Muscle of arm (tissue), 12 donors: ENCODE results near the gene KRTAP9-1. TPM values are rescaled to one million over a fixed set of nuclear protein-coding genes. Genes with fewer than 3 reads are reported as not detected.

ENCODE experiments used
- polyA plus RNA-seq, 12 donors: library from polyadenylated mRNA; unstranded; fragments of 120-200 nt; gene quantifications; one replicate each; pipeline ENCODE4 v1.2.1, GENCODE V29; 2013; ENCODE audit not compliant: insufficient read length in 12 of 12

KRTAP9-1 gene
- polyA plus RNA-seq, 12 donors: not detected

Other genes with a start within 250 kb of the KRTAP9-1 start
- gene KRT39, start 222.9 kb upstream of the KRTAP9-1 start, polyA plus RNA-seq: 10 to 100 TPM in 1 of 12 donors, 1 to 10 TPM in 9, not detected in 2; 2.3 to 12.3 (median 6.3) TPM
- gene KRT40, start 205.6 kb upstream of the KRTAP9-1 start, polyA plus RNA-seq: 10 to 100 TPM in 5 of 12 donors, 1 to 10 TPM in 5, not detected in 2; 3.1 to 16.4 (median 11.0) TPM
- not detected for gene KRTAP3-3, start 195.7 kb upstream of the KRTAP9-1 start, polyA plus RNA-seq
- 1 to 10 TPM in 4 of 12 donors, under 1 TPM in 5, not detected in 3; 0.22 to 1.4 (median 0.86) TPM for gene KRTAP3-2, start 190.0 kb upstream of the KRTAP9-1 start, polyA plus RNA-seq
- not detected for gene KRTAP3-1, start 180.8 kb upstream of the KRTAP9-1 start, polyA plus RNA-seq
- gene KRTAP1-5, start 162.7 kb upstream of the KRTAP9-1 start, polyA plus RNA-seq: not detected
- not detected for gene KRTAP1-4, start 159.7 kb upstream of the KRTAP9-1 start, polyA plus RNA-seq
- gene KRTAP1-3, start 155.0 kb upstream of the KRTAP9-1 start, polyA plus RNA-seq: not detected
- not detected for gene KRTAP1-1, start 148.4 kb upstream of the KRTAP9-1 start, polyA plus RNA-seq
- gene KRTAP2-1, start 142.6 kb upstream of the KRTAP9-1 start, polyA plus RNA-seq: not detected
- not detected for gene KRTAP2-2, start 134.7 kb upstream of the KRTAP9-1 start, polyA plus RNA-seq
- gene KRTAP2-3, start 129.8 kb upstream of the KRTAP9-1 start, polyA plus RNA-seq: under 1 TPM in 2 of 12 donors, not detected in 10; 0.49 to 0.57 TPM
- not detected for gene KRTAP2-4, start 124.0 kb upstream of the KRTAP9-1 start, polyA plus RNA-seq
- gene KRTAP4-7, start 105.7 kb upstream of the KRTAP9-1 start, polyA plus RNA-seq: not detected
- gene KRTAP4-8, start 91.7 kb upstream of the KRTAP9-1 start, polyA plus RNA-seq: not detected
- gene KRTAP4-16, start 87.7 kb upstream of the KRTAP9-1 start, polyA plus RNA-seq: not detected
- not detected for gene KRTAP4-9, start 84.5 kb upstream of the KRTAP9-1 start, polyA plus RNA-seq
- not detected for gene KRTAP4-11, start 71.5 kb upstream of the KRTAP9-1 start, polyA plus RNA-seq
- not detected for gene KRTAP4-12, start 65.7 kb upstream of the KRTAP9-1 start, polyA plus RNA-seq
- gene KRTAP4-6, start 49.3 kb upstream of the KRTAP9-1 start, polyA plus RNA-seq: not detected
- not detected for gene KRTAP4-5, start 40.1 kb upstream of the KRTAP9-1 start, polyA plus RNA-seq
- not detected for gene KRTAP4-4, start 29.1 kb upstream of the KRTAP9-1 start, polyA plus RNA-seq
- not detected for gene KRTAP4-3, start 21.7 kb upstream of the KRTAP9-1 start, polyA plus RNA-seq
- not detected for gene KRTAP4-2, start 11.7 kb upstream of the KRTAP9-1 start, polyA plus RNA-seq
- gene KRTAP4-1, start 5.0 kb upstream of the KRTAP9-1 start, polyA plus RNA-seq: not detected
- gene KRTAP9-2, start 36.8 kb downstream of the KRTAP9-1 start, polyA plus RNA-seq: not detected
- gene KRTAP9-3, start 42.6 kb downstream of the KRTAP9-1 start, polyA plus RNA-seq: not detected
- not detected for gene KRTAP9-8, start 48.1 kb downstream of the KRTAP9-1 start, polyA plus RNA-seq
- gene KRTAP9-4, start 59.8 kb downstream of the KRTAP9-1 start, polyA plus RNA-seq: not detected
- not detected for gene KRTAP9-9, start 65.5 kb downstream of the KRTAP9-1 start, polyA plus RNA-seq
- under 1 TPM in 7 of 12 donors, not detected in 5; 0.11 to 0.65 (median 0.24) TPM for gene KRTAP9-6, start 75.5 kb downstream of the KRTAP9-1 start, polyA plus RNA-seq
- gene KRTAP9-7, start 85.8 kb downstream of the KRTAP9-1 start, polyA plus RNA-seq: not detected
- not detected for gene KRTAP29-1, start 113.0 kb downstream of the KRTAP9-1 start, polyA plus RNA-seq
- not detected for gene KRTAP16-1, start 119.4 kb downstream of the KRTAP9-1 start, polyA plus RNA-seq
- gene KRTAP17-1, start 125.8 kb downstream of the KRTAP9-1 start, polyA plus RNA-seq: not detected
- gene KRT33A, start 160.9 kb downstream of the KRTAP9-1 start, polyA plus RNA-seq: not detected
- under 1 TPM in 3 of 12 donors, not detected in 9; 0.13 to 0.15 (median 0.14) TPM for gene KRT33B, start 179.9 kb downstream of the KRTAP9-1 start, polyA plus RNA-seq
- under 1 TPM in 1 of 12 donors, not detected in 11; 0.33 TPM for gene KRT34, start 192.4 kb downstream of the KRTAP9-1 start, polyA plus RNA-seq
- 1 to 10 TPM in 10 of 12 donors, not detected in 2; 3.5 to 6.3 (median 4.4) TPM for gene KRT31, start 207.7 kb downstream of the KRTAP9-1 start, polyA plus RNA-seq
- under 1 TPM in 1 of 12 donors, not detected in 11; 0.29 TPM for gene KRT37, start 234.7 kb downstream of the KRTAP9-1 start, polyA plus RNA-seq